HUDEP-2 (cell line): ENCODE measurements around the gene PPP1CA.
"Not testable (repeated sequence)": the region's sequence is repeated elsewhere in the genome, so short reads cannot be mapped to it uniquely, and the experiment has no call there.

Source experiments
- DNase-seq, 76 experiments: peaks; one replicate each; lab custom pipeline; 2025; ENCODE audit not compliant: unreplicated experiment in 76 of 76; lab: John Stamatoyannopoulos, UW

PPP1CA gene

GRCh38 chr11:67435031-67435726, 33.5 kb upstream of the PPP1CA start:
- DNase-seq: no peak

- DNase-seq: no peak
Measured at GRCh38 chr11:67434395-67434881, 32.8 kb upstream of the PPP1CA start.

- DNase-seq: no peak
Measured at GRCh38 chr11:67433536-67434394, 32.1 kb upstream of the PPP1CA start.

GRCh38 chr11:67432655-67433349, 31.1 kb upstream of the PPP1CA start:
- DNase-seq: no peak

GRCh38 chr11:67431346-67432249, 29.9 kb upstream of the PPP1CA start:
- no peak for DNase-seq

GRCh38 chr11:67429722-67430121, 28.1 kb upstream of the PPP1CA start:
- DNase-seq: no peak

- peak in 1 of 76 experiments; percentile 44 for DNase-seq
Measured at GRCh38 chr11:67429038-67429668, 27.5 kb upstream of the PPP1CA start.

- DNase-seq: peak in 75 of 76 experiments; percentile 57 to 98 (median 93)
Measured at GRCh38 chr11:67428052-67429001, 26.7 kb upstream of the PPP1CA start, which contains the start of gene RPS6KB2. TSS of gene RPS6KB2 (plus strand) at chr11:67428494. CDS start at chr11:67428546, 52 bp downstream.

GRCh38 chr11:67427364-67427859, 25.8 kb upstream of the PPP1CA start:
- DNase-seq: not testable (repeated sequence)

GRCh38 chr11:67423891-67424613, 22.4 kb upstream of the PPP1CA start:
- DNase-seq: no peak

GRCh38 chr11:67423466-67423865, 21.8 kb upstream of the PPP1CA start:
- DNase-seq: no peak

- no peak for DNase-seq
Measured at GRCh38 chr11:67422891-67423290, 21.2 kb upstream of the PPP1CA start.

GRCh38 chr11:67421430-67422031, 19.9 kb upstream of the PPP1CA start:
- no peak for DNase-seq

- peak in 74 of 76 experiments; percentile 32 to 97 (median 89) for DNase-seq
Measured at GRCh38 chr11:67420646-67421429, 19.2 kb upstream of the PPP1CA start.

GRCh38 chr11:67420147-67420645, 18.5 kb upstream of the PPP1CA start:
- DNase-seq: no peak
